DOHH2 (cell line): ENCODE results near the gene EN2.

ENCODE experiments used
- CTCF ChIP-seq: fragments of 200-600 bp; sonication (generic); IDR thresholded peaks from one replicate; pipeline ENCODE4 v1.5.1; 2014; ENCODE audit warnings: antibody characterized with exemption, mild to moderate bottlenecking, low read depth, low read length; ENCODE audit not compliant: poor library complexity, severe bottlenecking
- EZH2phosphoT487 ChIP-seq: fragments of 200-600 bp; sonication (generic); IDR thresholded peaks from 2 replicates; pipeline ENCODE4 v1.6.1; 2017; ENCODE audit warnings: borderline replicate concordance, mild to moderate bottlenecking, antibody characterized with exemption, low read length, moderate library complexity, mixed read lengths

GRCh38 chr7:155458111-155458877, at the start of gene EN2:
- TF ChIP-seq CTCF = no peak
- no peak for TF ChIP-seq EZH2phosphoT487
